ENCODE data around the gene KIF1B.
A peak's percentile ranks its signal among the peaks of the same experiment; 100 is the strongest.
"Not testable (repeated sequence)": the region's sequence is repeated elsewhere in the genome, so short reads cannot be mapped to it uniquely, and the experiment has no call there.

Gene KIF1B

DNA sequence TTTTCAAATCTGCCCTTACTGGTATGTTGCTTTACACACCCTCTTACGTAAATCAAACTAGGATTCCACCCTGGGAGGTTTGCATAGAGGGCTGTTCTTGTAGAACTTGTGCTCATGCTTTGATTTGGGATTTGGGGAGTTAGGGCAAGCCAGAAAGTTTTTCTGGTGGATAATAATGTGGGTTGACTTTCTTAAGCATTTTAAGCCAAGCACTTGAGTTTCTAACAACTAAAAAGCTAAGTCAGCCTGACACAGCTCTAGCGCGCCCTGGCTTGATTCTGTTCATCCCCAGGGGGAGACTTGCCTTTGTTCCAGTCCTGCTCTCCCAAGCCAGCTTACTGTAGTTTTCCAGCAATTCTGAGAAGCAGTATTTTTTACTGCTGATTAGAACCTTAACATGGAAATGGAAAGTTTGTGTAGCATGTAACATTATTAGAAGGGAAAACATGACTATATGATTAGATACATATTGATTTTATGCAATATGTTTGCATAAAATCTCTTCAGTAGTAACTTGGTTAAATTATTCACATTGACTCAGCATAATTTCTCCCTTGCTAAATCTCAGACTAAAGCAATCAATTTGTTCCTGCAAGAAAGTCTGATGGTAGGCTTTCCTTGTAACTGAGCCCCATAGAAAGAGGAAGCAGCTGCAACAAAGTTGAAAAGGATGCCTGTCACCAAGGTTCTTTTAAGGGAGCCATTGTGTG is 177.5 kb downstream of the KIF1B start:
- peak; percentile 92 to 93 for DNase-seq

DNA sequence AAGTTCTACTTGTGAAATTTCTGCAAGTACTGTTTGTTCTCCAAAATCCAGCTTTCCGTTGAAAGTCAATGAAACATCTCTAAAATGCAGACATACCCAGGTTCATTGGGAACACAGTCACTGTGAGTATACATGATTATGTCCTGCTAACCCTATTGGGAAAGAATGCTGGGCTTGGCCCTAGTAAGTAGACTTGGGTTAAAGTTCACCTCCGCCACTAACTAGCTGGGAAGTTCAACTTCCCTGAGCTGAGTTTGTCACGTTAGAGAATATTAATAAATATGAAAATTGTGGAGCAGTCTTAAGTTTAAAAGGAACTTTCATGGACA is 178.0 kb downstream of the KIF1B start:
- DNase-seq = no peak

DNA sequence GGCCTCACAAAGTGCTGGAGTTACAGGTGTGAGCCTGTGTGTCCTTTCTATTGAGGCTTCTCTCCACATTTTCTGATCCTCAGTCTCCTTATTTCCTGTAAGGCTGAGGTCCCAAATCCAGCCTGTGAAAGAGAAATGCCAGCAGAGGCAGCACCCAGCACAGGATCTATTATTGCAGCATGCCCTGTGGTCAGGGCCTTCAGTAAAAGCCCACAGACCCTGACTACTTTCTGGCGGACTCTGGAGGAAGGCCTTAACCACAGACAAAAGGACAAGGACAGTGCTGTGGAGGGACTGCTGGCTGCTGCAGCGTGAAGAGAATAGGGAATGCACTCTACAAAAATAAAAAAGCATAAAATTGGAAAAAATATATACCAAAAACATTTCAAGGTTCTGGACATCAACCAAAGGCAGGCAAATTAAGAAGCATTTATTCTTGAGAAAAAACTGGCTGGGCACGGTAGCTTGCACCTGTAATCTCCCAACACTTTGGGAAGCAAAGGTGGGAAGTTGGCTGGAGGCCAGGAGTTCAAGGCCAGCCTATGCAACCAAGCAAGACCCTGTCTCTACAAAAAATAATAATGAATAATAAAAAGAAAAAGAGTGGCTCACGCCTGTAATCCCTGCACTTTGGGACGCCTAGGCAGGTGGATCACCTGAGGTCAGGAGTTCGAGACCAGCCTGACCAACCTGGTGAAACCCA is 179.1 kb downstream of the KIF1B start:
- DNase-seq = peak in 1 of 2 experiments; percentile 8

DNA sequence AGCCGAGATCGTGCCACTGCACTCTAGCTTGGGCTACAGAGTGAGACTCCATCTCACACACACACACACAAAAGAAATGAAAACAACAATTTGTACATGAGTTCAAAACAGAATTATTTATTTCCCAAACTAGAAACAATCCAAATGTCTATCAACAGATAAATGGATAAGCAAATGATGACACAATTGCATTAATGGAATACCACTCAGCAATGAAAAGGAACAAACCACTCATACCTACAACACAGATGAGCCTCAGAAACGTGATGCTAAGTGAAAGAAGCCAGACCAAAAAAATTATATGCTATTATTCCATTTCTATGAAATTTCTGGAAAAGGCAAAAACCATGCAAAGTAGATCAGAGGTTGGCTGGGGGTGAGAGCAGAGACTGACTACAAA is 186.5 kb downstream of the KIF1B start:
- DNase-seq = no peak

DNA sequence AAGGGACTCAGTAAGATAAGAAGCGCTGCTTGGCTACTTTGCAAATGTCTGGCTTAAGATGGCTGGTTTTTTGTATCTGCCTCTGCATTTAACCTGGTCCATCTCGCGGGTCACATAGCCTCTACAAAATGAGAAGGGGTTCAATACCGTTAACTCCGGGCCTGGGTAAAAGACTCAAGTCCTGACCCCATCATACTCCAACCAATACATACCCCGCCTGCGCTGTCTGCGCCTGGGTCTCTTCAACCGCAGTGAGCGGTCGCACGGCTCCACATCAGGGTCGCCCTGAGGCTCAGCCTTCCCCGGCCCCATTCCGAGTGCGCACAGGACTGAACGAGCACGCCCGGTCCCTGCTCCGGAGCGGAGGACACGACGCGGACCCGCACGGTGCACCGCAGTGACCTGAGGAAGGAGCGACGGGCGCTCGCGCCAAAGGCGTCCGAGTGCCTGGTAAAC is 187.9 kb downstream of the KIF1B start:
- no peak for DNase-seq

DNA sequence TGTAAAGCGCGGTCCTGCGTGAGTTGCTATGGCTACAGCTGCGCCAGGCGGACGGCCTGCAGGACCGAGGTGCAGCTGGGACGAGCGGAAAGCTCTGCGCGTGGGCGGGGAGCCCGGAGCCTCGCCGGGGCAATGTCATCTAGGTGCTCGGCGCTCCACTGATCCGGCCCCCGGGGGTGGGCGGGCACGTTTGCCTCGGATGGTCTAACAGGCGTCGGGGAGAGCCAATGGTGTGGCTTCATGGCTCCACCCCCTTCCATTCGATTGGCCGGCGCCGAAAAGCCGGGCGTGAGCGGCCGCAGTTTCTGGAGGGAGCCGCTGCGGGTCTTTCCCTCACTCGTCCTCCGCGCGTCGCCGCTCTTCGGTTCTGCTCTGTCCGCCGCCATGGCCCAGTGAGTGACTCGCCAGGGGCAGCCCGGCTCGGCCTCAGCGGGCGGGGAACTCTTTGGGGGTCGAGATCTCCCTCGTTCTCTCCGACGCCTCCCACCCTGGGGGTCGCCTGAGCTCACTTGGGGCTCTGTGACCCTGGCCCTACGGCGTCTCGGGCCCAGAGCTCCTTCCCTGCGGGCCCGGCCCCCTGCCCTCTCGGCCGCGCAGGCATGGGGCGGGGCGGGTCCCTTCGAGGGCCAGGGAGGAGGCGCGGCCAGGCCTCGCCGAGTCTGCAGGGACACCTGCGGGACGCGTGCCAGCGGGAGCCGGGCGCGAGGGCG is 188.5 kb downstream of the KIF1B start, which contains the start of gene PGD:
Gene PGD, plus strand, starts transcription at position 331 of the 710 bp plus-strand sequence. Its CDS starts 54 bp downstream, at position 385.
- peak; percentile 94 to 97 for DNase-seq

DNA sequence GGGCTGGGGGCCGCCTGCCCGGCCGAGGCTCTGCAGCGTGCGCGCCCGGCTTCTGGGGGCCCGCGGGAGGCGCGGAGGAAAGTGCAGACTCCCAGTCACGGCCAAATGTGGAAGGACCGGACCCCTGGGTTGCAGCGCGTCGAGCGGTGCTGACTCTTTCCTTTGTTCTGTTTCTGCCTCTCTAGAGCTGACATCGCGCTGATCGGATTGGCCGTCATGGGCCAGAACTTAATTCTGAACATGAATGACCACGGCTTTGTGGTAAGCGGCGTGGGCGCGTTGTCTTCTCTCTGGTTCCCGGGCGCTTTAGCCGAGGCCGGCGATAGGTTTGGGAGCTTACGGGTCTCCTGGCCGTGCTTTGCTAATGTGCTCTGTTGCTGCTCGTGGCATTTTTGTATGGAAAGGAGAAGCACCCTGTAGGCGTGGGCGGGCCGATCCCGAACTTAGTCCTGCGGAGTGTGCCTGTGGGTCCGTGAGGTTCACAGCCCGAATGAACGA is 189.1 kb downstream of the KIF1B start:
- no peak for DNase-seq

DNA sequence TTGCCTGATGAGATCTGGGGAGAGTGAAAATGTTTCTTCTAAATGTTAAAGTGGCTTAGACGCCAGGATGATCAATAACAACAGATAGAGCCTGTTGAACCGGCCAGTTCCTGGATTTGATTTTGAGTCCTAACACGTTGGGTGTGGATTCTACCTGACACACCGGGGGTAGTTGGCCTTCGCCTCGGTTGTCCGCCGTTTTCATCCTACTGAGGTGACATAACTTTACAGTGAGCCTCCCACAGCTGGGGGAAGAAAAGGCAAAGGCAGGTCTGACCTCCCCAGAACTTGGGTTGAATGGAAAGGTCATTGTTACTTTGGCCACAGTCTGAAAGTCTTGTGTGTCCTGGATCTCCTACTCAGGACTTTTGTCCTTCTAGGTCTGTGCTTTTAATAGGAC is 189.6 kb downstream of the KIF1B start:
- DNase-seq = no peak

DNA sequence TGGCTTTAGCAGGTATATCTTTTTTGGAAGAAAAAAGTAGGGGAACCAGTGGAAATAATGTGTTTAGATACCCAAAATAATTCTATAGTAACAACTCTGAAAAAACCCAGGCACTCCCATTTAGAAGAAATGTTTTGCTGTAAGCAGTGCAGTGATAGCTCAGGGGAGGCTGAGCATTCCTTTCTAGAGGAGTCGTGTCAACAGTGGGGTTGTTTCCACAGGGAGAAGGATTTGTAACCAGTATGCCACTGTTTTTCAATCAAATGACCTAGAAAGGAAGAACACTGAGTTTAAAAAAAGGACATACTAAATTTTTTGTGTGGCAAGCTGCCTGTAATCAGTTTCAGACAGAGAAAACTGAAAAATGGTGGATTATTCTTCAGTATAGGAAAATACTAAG is 190.9 kb downstream of the KIF1B start:
- no peak for DNase-seq

DNA sequence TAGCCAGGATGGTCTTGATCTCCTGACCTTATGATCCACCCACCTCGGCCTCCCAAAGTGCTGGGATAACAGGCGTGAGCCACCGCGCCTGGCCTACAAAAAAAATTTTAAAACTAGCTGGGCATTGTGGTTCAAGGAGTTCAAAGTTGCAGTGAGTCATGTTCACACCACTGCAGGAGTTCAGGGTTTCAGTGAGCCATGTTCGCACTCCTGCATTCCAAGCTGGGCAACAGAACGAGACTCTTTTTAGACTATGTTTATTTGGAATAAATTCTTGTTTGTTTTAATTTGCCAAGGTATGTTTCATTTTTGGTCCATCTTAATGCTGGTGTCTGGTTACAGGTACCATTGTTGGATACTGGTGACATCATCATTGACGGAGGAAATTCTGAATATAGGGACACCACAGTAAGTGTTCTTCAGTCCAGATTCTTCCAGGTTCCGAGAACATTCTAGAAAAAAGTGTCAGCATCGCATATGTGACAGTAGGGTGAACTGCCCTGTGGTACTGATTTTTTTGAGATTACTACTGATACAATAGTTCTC is 192.4 kb downstream of the KIF1B start:
- DNase-seq = no peak

DNA sequence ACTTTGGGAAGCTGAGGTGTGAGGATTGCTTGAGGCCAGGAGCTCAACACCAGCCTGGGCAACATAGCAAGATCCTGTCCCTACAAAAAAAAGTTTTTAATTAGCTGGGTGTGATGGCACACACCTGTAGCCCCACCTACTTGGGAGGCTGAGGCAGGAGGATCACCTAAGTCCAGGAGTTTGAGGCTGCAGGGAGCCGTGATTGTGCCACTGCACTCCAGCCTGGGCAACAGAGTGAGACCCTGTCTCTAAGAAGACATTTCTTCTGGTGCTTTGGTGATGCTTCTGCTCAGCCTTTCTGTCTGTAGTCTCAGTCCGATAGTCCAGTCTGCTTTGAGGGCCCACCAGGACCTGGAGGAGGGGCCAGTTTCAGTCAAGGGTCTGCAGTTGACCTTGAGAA is 196.8 kb downstream of the KIF1B start:
- DNase-seq = no peak

DNA sequence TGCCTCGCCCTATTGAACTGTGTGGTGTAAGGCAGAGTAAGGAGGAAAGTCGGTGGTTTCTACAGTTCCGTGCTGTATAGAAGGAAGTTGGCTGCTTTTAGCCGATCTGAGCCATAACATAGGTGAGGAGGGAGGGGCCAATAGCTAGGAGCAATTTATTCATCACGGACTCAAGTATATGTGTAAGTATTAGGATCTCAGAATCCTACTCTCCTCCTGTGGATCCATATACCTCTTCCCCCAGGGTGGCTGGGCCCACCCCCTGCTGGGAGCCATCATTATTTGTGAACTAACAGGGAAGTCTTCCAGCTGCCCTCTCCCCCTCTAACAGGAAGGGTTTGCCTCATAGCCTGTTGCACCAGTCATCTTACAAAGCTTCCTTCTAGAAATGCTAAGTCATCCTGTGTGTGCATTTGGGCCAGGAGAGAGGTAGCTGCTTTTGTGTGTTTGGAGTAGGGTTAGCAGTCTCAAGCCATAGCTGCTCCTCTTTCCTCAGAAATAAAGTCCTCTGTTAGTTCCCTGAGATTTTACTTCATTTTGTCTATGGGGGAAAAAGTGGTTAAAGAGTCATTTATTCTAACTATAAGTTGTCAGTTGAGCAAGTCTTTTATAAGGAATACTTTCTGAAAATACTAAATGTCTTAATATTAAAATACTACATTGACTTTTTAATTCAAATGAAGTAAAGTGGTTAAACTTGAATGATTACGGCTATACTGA is 205.0 kb downstream of the KIF1B start:
- DNase-seq = peak; percentile 97 to 98

DNA sequence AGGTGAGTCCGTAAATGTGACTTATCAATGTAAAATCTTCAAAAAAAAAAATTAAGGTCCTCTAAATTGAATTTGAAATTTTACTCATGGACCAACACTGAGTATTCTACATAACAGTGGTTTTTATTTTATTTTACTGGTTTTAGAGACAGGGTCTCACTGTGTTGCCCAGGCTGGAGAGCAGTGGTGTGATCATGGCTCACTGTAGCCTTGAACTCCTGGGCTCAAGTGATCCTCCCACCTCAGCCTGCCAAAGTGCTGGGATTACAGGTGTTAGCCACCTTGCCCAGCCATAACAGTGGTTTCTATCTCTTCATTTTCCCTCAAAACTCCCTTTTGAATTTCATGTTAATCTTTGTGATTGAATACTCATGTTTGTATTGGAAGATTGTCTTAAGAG is 205.6 kb downstream of the KIF1B start:
- not testable (repeated sequence) for DNase-seq

DNA sequence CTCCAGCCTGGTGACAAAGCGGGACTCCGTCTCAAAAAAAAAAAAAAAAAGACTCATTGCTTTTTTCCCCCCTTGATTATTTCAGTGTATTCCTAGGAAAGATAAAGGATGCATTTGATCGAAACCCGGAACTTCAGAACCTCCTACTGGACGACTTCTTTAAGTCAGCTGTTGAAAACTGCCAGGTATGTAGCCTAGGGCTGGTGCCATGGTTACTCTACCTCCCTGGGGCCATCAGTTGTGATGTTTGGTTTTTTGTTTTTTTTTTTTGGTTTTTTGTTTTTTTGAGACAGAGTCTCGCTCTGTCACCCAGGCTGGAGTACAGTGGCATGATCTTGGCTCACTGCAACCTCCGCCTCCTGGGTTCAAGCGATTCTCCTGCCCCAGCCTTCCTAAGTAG is 208.4 kb downstream of the KIF1B start:
- not testable (repeated sequence) for DNase-seq

DNA sequence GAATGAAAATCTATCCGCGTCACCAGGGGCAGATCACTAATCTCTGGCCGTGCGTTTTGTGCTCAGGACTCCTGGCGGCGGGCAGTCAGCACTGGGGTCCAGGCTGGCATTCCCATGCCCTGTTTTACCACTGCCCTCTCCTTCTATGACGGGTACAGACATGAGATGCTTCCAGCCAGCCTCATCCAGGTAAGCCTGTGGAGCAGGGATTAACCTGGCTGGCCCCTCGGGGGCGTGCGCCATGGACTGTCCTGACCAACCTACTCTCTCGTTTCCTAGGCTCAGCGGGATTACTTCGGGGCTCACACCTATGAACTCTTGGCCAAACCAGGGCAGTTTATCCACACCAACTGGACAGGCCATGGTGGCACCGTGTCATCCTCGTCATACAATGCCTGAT is 209.0 kb downstream of the KIF1B start:
- no peak for DNase-seq

DNA sequence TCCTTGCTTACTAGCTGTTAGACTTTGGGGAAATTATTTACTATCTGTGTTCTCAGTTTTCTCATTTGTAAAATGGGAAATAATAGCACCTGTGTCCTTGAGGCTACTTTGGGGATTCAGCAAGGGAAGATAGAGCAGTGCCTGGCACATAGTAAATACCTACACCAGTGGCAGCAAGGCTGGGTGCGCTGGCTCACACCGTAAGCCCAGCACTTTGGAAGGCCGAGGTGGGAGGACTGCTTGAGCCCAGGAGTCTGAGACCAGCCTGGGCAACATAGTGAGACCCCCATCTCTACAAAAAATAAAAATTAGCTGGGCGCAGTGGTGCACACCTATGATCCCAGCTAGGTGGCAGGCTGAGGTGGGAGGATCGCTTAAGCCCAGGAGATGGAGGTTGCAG is 211.3 kb downstream of the KIF1B start:
- DNase-seq = no peak

DNA sequence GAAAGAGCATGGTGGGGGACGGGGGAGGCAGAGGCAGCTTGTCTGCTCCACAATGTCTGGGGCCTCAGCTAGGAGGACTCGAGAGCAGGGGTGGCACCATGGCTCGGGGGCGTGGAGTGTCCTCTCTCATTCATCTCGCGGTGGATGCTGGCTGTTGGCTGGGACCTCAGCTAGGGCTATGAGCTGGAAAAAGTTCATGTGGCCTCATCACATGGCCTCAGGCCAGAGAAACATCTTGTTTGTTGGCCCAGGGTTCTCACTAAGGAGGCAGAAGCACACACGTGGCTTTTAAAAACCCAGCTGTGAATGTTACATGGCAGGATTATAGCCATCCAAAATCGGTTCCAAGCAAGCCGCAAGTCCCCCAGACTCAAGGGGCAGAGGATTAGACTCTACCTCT is 213.7 kb downstream of the KIF1B start:
- no peak for DNase-seq

DNA sequence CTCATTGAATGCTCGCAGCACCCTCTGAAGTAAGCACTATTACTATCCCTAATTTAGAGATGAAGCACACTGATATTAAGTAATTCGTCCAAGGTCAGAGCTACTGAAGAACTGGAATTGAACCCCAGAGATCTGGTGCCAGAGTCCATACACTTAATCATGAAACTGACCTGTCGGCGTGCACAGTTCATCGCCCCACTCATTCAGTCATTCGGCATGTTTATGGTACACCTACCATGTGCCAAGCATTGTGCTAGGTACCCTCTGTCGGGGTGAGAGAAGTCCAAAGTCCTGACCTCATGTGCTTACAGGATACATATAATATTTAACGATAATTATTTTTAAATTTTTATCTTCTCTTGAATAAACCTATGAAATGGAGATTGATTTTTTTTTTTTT is 214.3 kb downstream of the KIF1B start:
- no peak for DNase-seq

DNA sequence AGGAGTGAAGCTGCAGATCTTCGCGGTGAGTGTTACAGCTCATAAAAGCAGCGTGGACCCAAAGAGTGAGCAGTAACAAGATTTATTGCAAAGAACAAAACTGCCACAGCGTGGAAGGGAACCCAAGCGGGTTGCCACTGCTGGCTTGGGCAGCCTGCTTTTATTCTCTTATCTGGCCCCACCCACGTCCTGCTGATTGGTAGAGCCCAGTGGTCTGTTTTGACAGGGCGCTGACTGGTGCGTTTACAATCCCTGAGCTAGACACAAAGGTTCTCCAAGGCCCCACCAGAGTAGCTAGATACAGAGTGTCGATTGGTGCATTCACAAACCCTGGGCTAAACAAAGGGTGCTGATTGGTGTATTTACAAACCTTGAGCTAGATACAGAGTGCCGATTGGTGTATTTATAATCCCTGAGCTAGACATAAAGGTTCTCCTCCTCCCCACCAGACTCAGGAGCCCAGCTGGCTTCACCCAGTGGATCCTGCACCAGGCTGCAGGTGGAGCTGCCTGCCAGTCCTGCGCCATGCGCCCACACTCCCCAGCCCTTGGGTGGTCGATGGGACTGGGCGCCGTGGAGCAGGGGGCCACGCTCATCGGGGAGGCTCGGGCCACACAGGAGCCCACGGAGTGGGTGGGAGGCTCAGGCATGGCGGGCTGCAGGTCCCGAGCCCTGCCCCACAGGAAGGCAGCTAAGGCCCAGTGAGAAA is 215.6 kb downstream of the KIF1B start:
- not testable (repeated sequence) for DNase-seq

DNA sequence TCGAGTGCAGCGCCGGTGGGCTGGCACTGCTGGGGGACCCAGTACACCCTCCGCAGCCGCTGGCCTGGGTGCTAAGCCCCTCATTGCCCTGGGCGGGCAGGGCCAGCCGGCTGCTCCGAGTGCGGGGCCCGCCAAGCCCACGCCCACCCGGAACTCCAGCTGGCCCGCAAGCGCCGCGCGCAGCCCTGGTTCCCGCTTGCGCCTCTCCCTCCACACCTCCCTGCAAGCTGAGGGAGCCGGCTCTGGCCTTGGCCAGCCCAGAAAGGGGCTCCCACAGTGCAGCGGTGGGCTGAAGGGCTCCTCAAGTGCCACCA is 216.1 kb downstream of the KIF1B start:
- DNase-seq = not testable (repeated sequence)

DNA sequence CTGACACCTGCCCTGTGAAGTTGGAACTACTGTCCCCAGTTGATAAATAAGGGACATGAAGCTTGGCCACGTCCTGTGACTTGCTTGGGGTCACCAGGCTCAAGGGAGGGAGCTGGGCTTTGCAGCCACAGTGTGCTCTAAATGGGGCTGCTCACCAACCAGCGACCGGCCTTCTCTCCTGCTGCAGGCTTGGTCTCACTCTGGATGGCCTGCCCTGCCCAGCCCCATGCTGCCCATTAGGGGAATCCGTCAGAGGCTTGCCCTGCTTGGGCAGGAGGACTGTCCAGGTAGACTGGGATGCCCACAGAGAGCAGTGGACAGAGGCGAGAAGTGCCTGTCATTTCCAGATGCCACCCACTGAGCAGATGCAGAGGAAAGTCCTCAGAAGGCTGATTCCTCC is 218.6 kb downstream of the KIF1B start:
- no peak for DNase-seq

DNA sequence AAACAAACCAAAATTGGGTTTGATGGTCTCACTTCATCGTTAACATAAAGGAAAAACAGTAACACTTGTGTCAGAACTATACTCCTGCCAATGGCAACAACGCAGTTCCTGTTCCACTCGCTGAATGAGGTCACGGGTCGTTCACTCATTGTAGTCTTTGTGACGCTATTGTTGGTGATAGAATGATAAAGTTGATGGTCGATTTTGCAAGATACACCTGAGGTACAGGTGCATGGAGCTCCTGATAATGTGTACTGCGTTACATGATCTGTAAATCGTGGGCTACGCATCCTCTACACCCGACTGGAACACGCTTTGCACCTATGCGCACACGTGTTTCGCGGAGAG is 219.5 kb downstream of the KIF1B start:
- peak in 1 of 2 experiments; percentile 41 for DNase-seq

All from AML-193 (cell line).